Stimulated activated naive CD8-positive, alpha-beta T cell treated with anti-CD3 and anti-CD28 coated beads, Interleukin-15, amount 100 ng/mL, for 72 hours (primary cell): ENCODE data around the gene CCDC69.
A peak's percentile ranks its signal among the peaks of the same experiment; 100 is the strongest.

ENCODE experiments used
- ATAC-seq: fragments of 150-1000 bp; cut with Tn5 transposase; 2 replicates; pipeline ENCODE4 v1.10.0; 2021; ENCODE audit warnings: mild to moderate bottlenecking, moderate library complexity
- DNase-seq, 2 donors: peaks; one replicate each; pipeline ENCODE4 v3.0.0; 2021 to 2022
- H3K27ac Mint-ChIP-seq, 2 donors: one replicate each; pipeline ENCODE4 v1.8.0; 2022; ENCODE audit warnings: mild to moderate bottlenecking in 2 of 2, mixed read lengths in 2 of 2, moderate library complexity in 2 of 2
- H3K27me3 Mint-ChIP-seq: one replicate; pipeline ENCODE4 v1.8.0; 2022; ENCODE audit warnings: mixed read lengths
- H3K4me1 Mint-ChIP-seq: one replicate; pipeline ENCODE4 v1.8.0; 2022; ENCODE audit warnings: mild to moderate bottlenecking, mixed read lengths
- H3K4me3 Mint-ChIP-seq, 2 donors: one replicate each; pipeline ENCODE4 v1.8.0; 2022; ENCODE audit warnings: mild to moderate bottlenecking in 2 of 2, mixed read lengths in 2 of 2, moderate library complexity in 1 of 2
- H3K9me3 Mint-ChIP-seq, 2 donors: one replicate each; pipeline ENCODE4 v1.8.0; 2022; ENCODE audit warnings: mixed read lengths in 2 of 2

CCDC69 gene

DNA sequence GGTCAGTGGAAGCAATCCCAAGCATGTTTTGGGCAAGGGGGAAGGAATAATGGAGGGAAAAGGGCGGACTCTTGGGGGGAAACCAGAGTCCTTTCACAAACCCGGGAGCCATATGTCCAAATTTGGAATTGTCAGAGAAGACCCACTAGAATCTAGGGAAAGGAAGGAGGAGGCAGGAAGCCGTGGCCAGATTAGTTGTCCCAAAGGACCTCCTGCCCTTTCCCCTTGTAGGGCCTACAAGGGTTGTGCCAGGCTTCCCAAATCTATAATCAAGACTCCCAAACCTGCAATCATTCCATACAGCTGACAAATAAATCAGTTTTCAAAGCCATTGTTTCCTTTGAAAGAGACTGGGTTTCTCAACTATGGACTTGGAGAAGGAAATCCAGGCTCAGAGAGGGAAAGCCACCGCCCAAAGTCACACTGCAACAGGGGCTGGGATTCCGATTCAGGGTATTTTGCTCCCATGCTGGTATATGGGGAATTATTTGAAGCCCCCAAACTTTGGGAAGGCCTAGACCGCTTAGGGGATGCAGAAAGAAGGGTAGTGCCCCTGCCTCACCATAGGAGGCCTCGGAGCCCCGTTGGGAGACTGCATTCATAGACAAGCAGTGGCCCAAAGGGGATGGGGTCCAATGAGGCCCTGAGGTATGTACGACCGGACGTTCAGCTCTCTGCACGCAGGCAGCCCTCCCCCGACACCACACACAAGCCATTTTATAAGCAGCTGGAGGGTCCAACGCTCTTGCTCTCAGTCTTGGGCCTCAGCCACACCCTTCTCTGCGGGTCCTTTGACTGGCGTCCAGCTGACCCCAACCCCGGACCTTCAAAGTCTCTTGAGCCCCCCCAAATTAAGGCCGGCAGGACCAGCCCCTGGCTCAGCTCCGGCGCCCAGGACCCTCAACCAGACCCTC, 67.1 kb downstream of the CCDC69 start:
- peaks cover 76% of the 10 kb centered on the region for H3K4me1 Mint-ChIP-seq
- no peaks in the 10 kb centered on the region for H3K27me3 Mint-ChIP-seq
- peak; percentile 33 to 56 for DNase-seq
- no peaks in the 10 kb centered on the region for H3K9me3 Mint-ChIP-seq
- peak; percentile 57 for ATAC-seq
- peak overlapping the region; percentile 88 to 98 for H3K4me3 Mint-ChIP-seq
- peak overlapping the region; percentile 95 for H3K27ac Mint-ChIP-seq

DNA sequence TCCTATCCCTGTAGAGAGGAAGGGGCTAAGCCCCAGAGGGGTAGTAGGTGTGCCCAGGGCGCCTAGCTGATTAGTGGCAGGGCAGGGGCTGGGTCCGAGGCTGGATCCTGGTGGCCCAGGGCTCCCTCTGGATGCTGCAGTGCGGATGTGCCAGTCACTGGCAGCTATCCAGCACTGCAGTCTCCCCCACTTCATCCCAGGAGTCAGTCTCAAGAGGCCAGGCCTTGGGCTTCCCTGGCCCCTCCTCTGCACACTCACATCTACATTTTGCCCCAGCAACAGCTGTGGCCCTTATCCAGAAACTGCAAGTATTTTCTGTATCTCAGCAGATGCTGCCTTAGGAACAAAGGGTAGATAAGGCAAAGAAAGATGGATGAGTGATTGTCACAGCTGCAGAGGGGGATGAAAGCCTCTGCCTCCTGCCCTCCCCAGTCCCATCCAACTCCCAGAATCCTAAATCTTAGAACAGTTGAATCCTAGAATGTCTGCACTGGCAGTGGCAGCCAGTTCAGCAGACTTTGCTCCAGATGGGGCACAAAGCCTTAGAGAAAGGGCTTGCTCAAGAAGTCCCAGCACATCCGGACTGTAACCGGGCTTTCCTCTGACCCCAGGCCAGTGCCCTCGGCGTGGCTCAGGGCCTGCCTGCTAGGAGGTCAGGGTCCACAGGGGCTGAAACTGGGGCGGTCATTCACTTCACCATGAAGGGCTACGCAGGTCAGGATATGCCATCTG, 68.0 kb downstream of the CCDC69 start:
- peaks cover 84% of the 10 kb centered on the region for H3K4me1 Mint-ChIP-seq
- no peaks in the 10 kb centered on the region for H3K27me3 Mint-ChIP-seq
- peak overlapping the region; percentile 95 for H3K27ac Mint-ChIP-seq
- H3K9me3 Mint-ChIP-seq, result no peaks in the 10 kb centered on the region
- DNase-seq (no peak), ATAC-seq (no peak)
- peak overlapping the region; percentile 88 to 98 for H3K4me3 Mint-ChIP-seq

DNA sequence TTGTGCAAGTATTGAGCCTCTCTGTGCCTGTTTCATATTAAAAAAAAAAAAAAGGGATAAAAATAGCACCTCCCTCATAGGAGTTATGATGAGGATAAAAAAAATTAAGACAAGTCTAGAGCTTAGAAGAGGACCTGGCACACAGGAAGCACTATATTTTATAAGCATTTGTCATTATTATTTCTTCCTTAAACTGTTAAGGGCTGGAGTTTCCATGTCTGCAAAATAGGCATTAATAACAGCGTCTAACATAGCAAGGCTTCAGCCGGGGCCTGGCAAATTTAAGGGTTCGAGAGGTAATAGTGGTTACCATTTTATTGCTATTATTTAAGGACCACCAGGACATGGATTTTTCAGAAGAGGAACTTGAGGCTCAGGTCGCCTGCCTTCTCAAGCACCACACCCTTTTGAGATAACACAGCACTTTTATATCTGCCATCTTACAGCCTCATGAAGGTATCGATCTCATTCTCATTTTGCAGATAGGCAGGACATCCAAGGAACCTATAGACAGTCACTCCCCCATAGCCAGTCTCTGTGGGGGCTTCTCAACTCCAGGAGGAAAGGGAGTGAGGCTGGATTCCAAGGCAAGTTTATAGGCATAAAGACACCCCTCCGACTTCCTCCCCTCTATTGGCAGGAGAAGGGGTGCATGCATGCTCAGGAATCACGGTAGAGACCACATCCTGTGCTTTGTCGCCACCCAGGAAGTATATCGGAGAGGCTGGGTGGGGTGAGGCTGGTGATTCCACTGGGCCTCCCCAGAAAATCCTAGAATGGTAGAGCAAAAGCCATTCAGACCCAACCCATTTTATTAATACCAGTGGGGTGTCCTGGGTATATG, 68.7 kb downstream of the CCDC69 start:
- peaks cover 86% of the 10 kb centered on the region for H3K4me1 Mint-ChIP-seq
- no peaks in the 10 kb centered on the region for H3K27me3 Mint-ChIP-seq
- H3K27ac Mint-ChIP-seq, result peak overlapping the region; percentile 95
- ATAC-seq (peak; percentile 6), DNase-seq (peak; percentile 37 to 40)
- no peaks in the 10 kb centered on the region for H3K9me3 Mint-ChIP-seq
- peak overlapping the region; percentile 88 to 98 for H3K4me3 Mint-ChIP-seq

DNA sequence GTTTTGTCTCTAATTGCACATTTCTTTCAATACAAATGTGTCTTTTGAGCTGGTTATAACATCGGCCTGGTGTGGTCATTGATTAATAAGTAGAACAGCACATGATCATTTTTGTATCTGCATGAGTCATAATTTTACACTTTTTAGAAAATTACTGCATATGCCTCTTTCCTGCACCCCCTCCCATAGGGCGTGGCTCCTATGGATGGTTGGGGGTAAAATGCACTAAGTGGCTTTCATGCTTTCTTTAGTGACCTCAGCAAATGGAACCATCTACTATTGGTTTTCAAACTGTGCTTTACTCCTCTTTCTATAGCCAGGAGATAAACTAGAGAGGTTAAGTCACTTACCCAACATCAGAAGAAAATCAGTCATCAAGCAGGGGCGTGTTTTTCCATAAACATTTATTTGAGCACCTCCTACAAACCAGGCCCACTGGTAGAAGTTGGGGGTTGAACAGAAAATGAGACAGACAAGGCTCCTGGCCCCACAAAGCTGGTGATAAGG, 70.1 kb downstream of the CCDC69 start:
- no peaks in the 10 kb centered on the region for H3K27me3 Mint-ChIP-seq
- ATAC-seq (peak; percentile 37), DNase-seq (peak; percentile 26 to 72)
- peaks cover 87% of the 10 kb centered on the region for H3K4me1 Mint-ChIP-seq
- no peaks in the 10 kb centered on the region for H3K9me3 Mint-ChIP-seq
- peak overlapping the region; percentile 96 to 98 for H3K27ac Mint-ChIP-seq
- peak overlapping the region; percentile 74 to 82 for H3K4me3 Mint-ChIP-seq

DNA sequence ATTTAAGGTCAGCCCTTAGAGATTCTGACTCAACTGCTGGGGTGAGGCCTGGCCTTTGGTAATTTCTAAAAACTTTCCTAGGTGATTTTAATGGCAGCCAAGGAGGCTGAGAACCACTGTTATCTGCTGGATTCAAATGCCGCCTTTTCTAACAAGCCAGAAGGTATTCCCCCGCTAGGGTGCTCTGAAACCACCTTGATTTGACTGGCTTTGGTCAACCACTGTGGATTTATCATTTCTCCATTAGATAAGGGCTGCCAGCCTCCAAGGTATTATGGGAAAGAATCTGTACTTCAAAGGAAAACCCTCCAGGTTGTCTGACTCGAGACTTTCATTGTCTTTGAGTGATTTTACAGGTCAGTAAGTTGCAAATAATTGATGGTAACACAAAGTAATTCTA, 70.6 kb downstream of the CCDC69 start:
- H3K27me3 Mint-ChIP-seq, result no peaks in the 10 kb centered on the region
- peak; percentile 2 for ATAC-seq

DNA sequence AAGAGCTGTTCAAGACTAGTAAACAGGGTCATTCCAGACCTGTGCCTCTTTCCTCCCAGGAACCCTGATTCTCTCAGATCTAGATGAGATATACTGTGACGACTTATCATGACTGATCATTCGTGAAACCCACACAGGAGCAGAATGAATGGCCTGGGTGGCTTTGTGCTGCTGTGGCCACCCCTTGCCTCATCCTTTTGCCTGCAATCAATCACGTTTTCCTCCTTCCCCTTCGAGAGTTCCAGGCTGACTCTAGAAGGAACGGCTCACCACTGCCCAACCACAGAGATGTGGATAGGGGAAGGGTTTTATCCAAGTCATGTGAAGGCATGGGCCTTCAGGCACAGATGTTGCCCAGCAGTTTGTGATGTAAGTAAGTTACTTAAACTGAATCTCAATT, 72.1 kb downstream of the CCDC69 start:
- H3K4me3 Mint-ChIP-seq, result peak overlapping the region; percentile 74 to 82
- no peaks in the 10 kb centered on the region for H3K9me3 Mint-ChIP-seq
- peak overlapping the region; percentile 94 to 96 for H3K27ac Mint-ChIP-seq
- no peaks in the 10 kb centered on the region for H3K27me3 Mint-ChIP-seq
- DNase-seq, result peak; percentile 48 to 81
- ATAC-seq, result peak; percentile 76
- H3K4me1 Mint-ChIP-seq, result peaks cover 97% of the 10 kb centered on the region

More for the DNA sequence above, 70.6 kb downstream of the CCDC69 start:
- H3K9me3 Mint-ChIP-seq, result no peaks in the 10 kb centered on the region
- peak overlapping the region; percentile 96 to 98 for H3K27ac Mint-ChIP-seq
- H3K4me3 Mint-ChIP-seq, result peak overlapping the region; percentile 74 to 82
- peaks cover 87% of the 10 kb centered on the region for H3K4me1 Mint-ChIP-seq
- peak in 1 of 2 donors; percentile 52 for DNase-seq

DNA sequence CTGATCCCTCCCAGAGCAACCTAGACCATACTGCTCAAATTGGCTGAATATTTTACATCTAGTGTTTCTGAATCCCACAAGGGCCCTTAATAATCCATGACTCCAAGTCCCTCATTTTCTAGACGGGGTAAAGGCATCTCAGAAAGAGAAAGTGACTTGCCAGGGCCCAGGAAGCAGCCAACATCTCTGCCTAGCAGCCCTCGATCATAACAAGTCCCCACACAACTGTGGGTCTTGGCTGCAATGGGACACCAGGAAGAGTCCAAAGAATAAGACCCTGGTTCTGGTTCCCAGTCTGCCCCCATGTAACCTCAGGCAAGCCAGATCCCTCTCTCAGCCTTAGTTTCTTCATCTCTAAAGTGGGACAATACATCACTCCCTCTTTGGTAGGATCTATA, 72.6 kb downstream of the CCDC69 start:
- Mint-ChIP-seq H3K4me1 (peaks cover 100% of the 10 kb centered on the region), H3K27me3 (no peaks in the 10 kb centered on the region), H3K27ac (peak overlapping the region; percentile 94 to 96), H3K4me3 (peak overlapping the region; percentile 74 to 82), H3K9me3 (no peaks in the 10 kb centered on the region)
- DNase-seq (no peak), ATAC-seq (no peak)

DNA sequence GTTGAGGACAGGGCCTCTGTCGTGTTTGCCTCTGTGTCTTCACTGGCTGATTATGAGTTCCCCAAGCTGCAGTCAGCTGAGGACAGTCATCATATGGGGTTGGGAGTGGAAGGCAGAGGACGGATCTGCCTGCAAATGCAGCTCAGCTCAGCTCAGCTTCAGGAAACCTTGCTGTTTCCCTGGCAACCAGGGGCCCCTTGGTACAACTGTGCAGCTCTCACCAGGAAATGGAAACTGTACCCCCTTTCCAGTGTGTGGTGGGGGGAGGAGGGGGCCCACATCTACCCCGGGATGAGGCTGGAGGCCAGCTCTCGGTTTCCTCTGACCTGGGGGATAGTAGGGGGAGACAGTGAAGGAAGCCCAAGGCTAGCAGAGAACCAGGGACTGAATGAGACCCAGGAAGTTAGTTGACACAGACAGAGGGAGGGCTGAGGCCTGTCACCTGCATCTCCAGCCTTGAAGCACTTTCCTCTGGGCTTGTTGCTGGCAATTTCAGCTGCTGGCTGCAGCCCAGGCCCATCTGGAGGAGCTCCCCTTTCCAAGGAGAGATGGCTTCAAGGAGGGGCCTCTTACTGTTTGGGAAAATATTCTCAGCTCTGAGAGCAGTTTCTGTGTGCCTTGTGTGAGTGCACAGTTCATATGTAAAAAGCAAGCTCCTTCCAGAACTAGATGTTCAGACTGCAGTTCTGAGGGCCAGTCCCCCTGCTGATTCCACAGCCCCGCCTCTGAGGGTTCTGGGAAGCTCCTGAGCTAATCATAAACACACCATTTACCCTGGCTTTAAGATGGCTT, 73.2 kb downstream of the CCDC69 start:
- no peaks in the 10 kb centered on the region for H3K9me3 Mint-ChIP-seq
- H3K4me1 Mint-ChIP-seq, result peaks cover 100% of the 10 kb centered on the region
- no peaks in the 10 kb centered on the region for H3K27me3 Mint-ChIP-seq
- DNase-seq (peak; percentile 47 to 74), ATAC-seq (peak; percentile 73)
- H3K4me3 Mint-ChIP-seq, result peak overlapping the region; percentile 74 to 82
- H3K27ac Mint-ChIP-seq, result peak overlapping the region; percentile 94 to 96

DNA sequence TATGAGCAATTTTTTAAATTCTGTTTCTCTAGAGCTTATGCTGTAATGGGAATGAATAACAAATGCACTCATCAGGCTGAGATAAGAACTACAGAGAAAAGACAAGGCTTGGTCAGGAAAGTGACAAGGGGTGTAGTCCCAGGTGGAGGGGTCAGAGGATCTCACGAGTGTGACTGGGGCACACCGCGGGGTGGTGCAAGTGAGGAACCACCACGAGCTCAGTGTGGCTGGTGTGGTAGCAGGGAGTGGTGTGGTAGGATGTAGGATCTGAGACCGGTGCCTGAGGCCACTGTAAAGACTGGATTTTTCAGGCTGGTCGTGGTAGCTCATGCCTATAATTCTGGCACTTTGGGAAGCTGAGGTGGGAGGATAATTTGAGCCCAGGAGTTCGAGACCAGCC, 75.3 kb downstream of the CCDC69 start:
- peaks cover 100% of the 10 kb centered on the region for H3K4me1 Mint-ChIP-seq
- peak overlapping the region; percentile 61 to 84 for H3K27ac Mint-ChIP-seq
- peak overlapping the region; percentile 41 to 50 for H3K4me3 Mint-ChIP-seq
- H3K27me3 Mint-ChIP-seq, result no peaks in the 10 kb centered on the region
- no peaks in the 10 kb centered on the region for H3K9me3 Mint-ChIP-seq
- no peak for DNase-seq
- ATAC-seq, result no peak

DNA sequence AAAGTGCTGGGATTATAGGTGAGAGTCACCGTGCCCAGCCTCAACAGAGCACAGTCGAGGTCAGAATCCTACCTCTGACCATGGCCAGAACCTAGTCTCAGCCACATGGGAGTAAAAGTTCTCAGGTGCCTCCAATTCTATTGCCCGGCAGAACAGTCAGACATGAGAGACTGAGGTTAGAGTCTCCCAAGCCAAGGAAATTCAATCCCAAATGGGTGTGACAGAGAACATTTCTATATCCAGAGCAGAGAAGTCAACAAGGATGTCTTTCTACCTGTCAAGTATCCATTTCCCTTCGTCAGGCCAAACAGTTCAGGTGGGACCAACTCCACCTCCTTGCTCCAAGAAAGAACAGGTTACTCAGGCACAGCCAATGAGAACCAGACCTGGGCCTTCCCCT, 76.9 kb downstream of the CCDC69 start:
- Mint-ChIP-seq H3K4me1 (peaks cover 100% of the 10 kb centered on the region), H3K27me3 (no peaks in the 10 kb centered on the region), H3K4me3 (no peak overlapping the region), H3K9me3 (no peaks in the 10 kb centered on the region), H3K27ac (peak overlapping the region in 1 of 2 donors; percentile 54)
- DNase-seq (no peak), ATAC-seq (no peak)

DNA sequence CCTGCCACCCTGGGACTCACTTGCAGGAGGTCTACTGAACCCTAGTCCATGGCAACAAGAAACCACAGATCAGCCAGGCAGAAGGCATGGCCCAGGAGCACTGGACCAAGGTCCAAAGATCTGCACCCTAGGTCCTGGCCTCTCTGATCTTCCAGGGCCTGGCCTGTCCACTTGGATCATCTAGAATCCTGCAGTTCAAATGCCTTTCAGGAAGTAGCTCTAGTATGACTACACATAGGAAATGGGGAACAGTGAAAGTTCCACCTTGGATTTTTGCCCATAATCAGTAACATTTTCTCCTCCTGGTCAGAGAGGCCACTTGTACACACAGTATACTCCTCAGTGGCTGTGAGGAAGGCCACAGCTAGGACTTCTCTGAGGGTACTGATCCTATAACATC, 77.8 kb downstream of the CCDC69 start:
- Mint-ChIP-seq H3K4me3 (peak overlapping the region in 1 of 2 donors; percentile 29), H3K27ac (peak overlapping the region in 1 of 2 donors; percentile 9), H3K4me1 (peaks cover 100% of the 10 kb centered on the region), H3K27me3 (no peaks in the 10 kb centered on the region), H3K9me3 (no peaks in the 10 kb centered on the region)
- no peak for DNase-seq
- ATAC-seq, result no peak

DNA sequence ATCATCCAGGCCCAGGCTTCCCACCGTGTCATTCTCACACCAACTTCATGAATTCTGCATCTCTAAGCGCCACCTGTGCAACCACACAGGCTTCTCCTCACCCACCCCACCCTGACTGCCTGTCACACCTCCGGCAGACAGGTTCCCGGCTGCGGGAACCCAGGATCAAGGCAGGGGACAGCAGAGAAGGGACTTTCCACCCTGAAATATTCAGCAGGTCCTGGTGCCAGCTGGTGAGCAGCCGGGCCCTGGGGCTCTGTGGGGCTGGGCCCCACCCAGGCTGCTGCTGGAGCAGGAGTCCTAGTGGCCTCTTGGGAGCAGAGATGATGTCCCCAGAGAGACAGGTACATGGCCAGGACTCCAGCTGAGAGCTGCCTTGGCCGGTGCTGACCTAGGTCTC, 79.0 kb downstream of the CCDC69 start:
- peaks cover 100% of the 10 kb centered on the region for H3K4me1 Mint-ChIP-seq
- no peaks in the 10 kb centered on the region for H3K27me3 Mint-ChIP-seq
- peak overlapping the region in 1 of 2 donors; percentile 49 for H3K4me3 Mint-ChIP-seq
- H3K27ac Mint-ChIP-seq, result no peak overlapping the region
- DNase-seq, result no peak
- no peaks in the 10 kb centered on the region for H3K9me3 Mint-ChIP-seq
- no peak for ATAC-seq

DNA sequence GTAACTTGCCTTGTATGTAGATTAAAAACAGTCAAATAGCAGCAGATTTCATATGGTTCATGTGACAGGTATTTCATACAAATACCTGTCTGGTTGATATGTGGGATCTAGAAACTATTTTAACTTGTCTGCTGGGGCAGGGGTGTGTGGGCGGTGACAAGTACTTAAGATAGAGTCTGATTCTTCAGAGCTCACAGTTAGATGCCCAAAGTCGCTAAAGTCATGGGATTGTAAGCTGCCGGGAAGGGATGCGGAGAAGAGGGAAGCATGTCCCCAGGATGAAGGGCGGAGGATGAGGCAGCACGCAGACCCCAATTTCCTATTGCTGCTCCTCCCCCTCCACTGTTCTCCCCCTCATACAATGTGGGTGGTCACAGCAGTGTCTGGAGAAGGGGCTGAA, 79.6 kb downstream of the CCDC69 start:
- H3K4me3 Mint-ChIP-seq, result peak overlapping the region in 1 of 2 donors; percentile 44
- ATAC-seq (no peak), DNase-seq (no peak)
- peaks cover 100% of the 10 kb centered on the region for H3K4me1 Mint-ChIP-seq
- no peak overlapping the region for H3K27ac Mint-ChIP-seq
- H3K27me3 Mint-ChIP-seq, result no peaks in the 10 kb centered on the region
- no peaks in the 10 kb centered on the region for H3K9me3 Mint-ChIP-seq

DNA sequence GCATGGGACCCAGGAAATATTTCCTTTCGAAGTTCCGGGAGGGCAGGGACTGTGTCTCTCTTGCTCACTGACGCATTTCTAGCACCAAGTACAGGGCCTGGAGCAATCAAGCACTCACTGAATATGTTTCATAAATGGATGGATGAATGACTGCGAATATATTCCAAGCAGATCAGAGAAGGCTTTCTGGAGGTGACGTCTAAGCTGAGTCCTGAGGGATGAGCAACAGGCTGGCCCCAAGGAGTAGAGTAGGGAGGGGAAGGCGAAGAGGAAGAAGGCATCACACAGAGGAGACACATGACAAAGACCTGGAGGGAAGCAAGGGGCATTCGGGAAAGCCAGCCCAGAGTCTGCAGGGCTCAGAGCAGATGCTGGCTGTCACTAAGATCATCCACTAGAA, 80.2 kb downstream of the CCDC69 start:
- Mint-ChIP-seq H3K27me3 (no peaks in the 10 kb centered on the region), H3K4me1 (peaks cover 100% of the 10 kb centered on the region), H3K4me3 (no peak overlapping the region), H3K27ac (peak overlapping the region in 1 of 2 donors; percentile 70), H3K9me3 (no peaks in the 10 kb centered on the region)
- ATAC-seq, result no peak
- no peak for DNase-seq
